Fibroblast of pulmonary artery (primary cell): ENCODE measurements around the gene LRGUK.

Source experiments
- DNase-seq: peaks from one replicate; pipeline ENCODE4 v3.0.0-alpha.2; 2010; ENCODE audit warnings: low read depth
- H3K4me3 ChIP-seq: replicated peaks from 2 replicates; pipeline ENCODE4 v1.5.1; 2011; ENCODE audit warnings: low read depth, mild to moderate bottlenecking, control low read depth, low read length, moderate library complexity
- CTCF ChIP-seq: IDR thresholded peaks from 2 replicates; pipeline ENCODE4 v1.5.1; 2011; ENCODE audit warnings: mild to moderate bottlenecking, control low read depth, low read length, inconsistent platforms; ENCODE audit errors: missing control alignments

Gene LRGUK

GRCh38 chr7:134184767-134185166 lies 57.6 kb downstream of the LRGUK start:
- no peak for DNase-seq
- TF ChIP-seq CTCF, result no peak
- H3K4me3 ChIP-seq, result no peak overlapping the region

- no peak overlapping the region for H3K4me3 ChIP-seq
- TF ChIP-seq CTCF, result no peak
- DNase-seq, result no peak
Observed at GRCh38 chr7:134186027-134186426, 58.9 kb downstream of the LRGUK start.

- DNase-seq, result no peak
- no peak for TF ChIP-seq CTCF
- no peak overlapping the region for H3K4me3 ChIP-seq
Observed at GRCh38 chr7:134186801-134187200, 59.7 kb downstream of the LRGUK start.

- no peak for TF ChIP-seq CTCF
- H3K4me3 ChIP-seq, result no peak overlapping the region
- no peak for DNase-seq
Observed at GRCh38 chr7:134187893-134188292, 60.8 kb downstream of the LRGUK start.

- H3K4me3 ChIP-seq, result no peak overlapping the region
- DNase-seq, result no peak
- TF ChIP-seq CTCF, result no peak
Observed at GRCh38 chr7:134188311-134188710, 61.2 kb downstream of the LRGUK start.

GRCh38 chr7:134189559-134189958 lies 62.4 kb downstream of the LRGUK start:
- no peak for TF ChIP-seq CTCF
- DNase-seq, result no peak
- H3K4me3 ChIP-seq, result no peak overlapping the region

- DNase-seq, result no peak
- no peak overlapping the region for H3K4me3 ChIP-seq
- TF ChIP-seq CTCF, result no peak
Observed at GRCh38 chr7:134191876-134192275, 64.7 kb downstream of the LRGUK start.
